Measurements from ENCODE around the gene PLXNA4.
"Not testable (repeated sequence)": the region's sequence is repeated elsewhere in the genome, so short reads cannot be mapped to it uniquely, and the experiment has no call there.

PLXNA4 gene

DNA sequence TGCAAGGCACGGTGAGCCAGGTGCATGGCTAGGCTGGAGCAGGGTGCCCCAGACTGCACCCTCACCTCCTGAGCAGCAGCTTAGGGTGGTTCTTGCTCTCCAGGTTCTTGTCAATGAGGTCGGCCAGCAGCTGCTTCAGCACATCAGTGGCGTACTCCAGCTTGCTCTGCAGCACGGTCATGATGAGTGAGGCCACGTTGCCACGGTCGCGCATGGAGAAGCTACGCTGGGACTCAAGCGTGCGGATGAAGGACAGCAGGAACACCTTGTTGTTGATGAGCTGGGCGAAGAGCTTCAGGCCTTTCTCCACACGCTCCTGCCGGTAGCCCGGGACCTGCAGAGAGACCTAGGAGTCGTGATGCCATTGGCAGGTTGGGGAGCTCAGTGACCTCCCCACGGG is 408.0 kb downstream of the PLXNA4 start:
- H3K4me3 ChIP-seq (ENCODE audit: low read depth, low read length) = no peak overlapping the region
- TF ChIP-seq, protein P1, sequence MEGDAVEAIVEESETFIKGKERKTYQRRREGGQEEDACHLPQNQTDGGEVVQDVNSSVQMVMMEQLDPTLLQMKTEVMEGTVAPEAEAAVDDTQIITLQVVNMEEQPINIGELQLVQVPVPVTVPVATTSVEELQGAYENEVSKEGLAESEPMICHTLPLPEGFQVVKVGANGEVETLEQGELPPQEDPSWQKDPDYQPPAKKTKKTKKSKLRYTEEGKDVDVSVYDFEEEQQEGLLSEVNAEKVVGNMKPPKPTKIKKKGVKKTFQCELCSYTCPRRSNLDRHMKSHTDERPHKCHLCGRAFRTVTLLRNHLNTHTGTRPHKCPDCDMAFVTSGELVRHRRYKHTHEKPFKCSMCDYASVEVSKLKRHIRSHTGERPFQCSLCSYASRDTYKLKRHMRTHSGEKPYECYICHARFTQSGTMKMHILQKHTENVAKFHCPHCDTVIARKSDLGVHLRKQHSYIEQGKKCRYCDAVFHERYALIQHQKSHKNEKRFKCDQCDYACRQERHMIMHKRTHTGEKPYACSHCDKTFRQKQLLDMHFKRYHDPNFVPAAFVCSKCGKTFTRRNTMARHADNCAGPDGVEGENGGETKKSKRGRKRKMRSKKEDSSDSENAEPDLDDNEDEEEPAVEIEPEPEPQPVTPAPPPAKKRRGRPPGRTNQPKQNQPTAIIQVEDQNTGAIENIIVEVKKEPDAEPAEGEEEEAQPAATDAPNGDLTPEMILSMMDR (IDR thresholded peaks at IDR 0.05; ENCODE audit: low read depth, low read length) = no peak

DNA sequence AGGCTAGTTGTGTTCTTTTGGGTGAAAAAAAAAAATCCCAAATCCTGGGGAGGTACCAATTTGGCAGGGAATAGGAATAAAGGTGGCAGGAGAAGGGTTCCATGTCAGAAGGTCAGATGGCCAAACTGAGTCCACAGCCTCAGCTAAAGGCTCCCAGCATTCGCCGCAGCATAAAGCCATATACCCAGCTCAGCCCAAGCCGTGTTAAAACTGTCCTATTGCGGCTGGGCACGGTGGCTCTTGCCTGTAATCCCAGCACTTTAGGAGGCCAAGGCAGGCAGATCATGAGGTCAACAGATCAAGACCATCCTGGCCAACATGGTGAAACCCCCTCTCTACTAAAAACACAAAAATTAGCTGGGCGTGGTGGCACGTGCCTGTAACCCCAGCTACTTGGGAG is 410.6 kb downstream of the PLXNA4 start:
- not testable (repeated sequence) for H3K4me3 ChIP-seq (ENCODE audit: low read depth, low read length)

DNA sequence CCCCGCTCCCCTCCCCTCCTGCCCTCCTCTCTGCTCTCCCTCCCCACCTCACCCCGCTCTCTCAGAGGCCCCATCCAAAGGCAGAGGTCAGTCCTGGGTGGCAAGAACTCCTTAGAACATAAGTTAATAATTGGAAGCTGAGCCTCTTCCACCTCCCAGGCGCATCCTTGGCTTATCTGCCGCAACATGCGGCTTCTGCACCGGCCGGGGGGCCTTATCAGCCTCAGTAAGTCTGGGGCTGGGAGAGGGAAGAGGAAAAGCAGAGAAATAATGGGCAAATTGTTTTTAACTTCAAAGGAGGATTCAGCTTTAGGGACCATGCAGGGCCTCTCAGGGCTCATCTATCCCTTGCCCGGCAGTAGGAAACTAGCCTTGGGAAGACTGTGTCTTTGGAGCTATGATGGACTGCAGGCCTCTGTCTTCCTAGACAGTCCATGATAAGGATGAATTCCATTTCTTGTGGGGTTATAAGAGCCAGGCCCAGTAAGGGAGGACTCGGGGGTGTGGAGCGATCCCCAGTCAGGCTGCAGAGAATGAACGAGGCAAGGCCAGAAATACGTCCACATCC is 411.6 kb downstream of the PLXNA4 start:
- H3K4me3 ChIP-seq (ENCODE audit: low read depth, low read length) = no peak overlapping the region
- TF ChIP-seq, protein P1 (IDR thresholded peaks at IDR 0.05; ENCODE audit: low read depth, low read length) = no peak

DNA sequence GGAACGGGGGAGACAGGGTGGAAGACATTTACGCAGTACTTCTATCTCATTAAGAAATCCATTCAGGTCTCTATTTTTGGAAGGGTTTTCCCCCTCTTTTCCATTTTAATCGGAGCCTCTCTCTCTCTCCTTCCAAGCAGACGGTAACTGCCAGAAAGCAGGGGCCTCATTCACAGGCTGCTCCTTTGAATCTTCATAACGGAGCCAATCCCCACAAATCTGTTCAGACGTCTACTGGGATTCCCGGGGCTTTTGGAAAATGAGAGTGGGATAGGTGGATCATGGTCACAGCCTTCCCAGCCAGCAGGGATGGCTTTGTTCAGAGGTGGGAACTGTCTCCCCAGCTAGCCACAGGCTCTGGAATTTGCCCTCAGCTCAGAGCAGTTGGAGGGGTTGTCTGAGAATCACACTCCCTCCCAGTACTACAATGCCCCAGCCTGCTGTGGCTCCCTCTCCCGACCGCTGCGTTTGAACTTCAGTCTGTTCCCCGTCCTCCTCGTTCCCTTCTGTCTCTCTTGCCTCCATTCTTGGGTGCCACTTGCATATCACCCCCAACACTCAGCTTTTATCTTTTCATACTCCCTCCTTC is 413.6 kb downstream of the PLXNA4 start:
- no peak overlapping the region for H3K4me3 ChIP-seq (ENCODE audit: low read depth, low read length)
- TF ChIP-seq, protein P1 (IDR thresholded peaks at IDR 0.05; ENCODE audit: low read depth, low read length) = no peak

DNA sequence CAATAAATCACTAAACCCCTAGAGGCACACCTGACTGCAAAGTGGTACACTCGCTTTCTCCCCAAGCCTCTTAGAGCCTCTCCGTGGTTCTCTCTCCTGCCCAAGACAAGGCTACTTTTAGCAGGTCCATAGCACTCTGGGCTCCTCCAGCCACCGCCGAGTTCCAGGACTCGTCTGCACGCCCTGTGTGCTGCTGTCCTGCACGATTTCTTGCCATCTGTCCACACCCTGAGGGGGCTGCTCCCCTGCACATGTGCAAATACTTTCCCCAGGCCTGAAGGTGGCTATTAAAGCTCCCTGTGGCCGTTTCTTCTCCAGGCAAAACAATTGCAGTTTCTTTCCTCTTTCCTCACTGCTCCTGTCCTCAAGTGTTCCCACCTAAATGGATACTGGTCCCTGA is 414.3 kb downstream of the PLXNA4 start:
- TF ChIP-seq, protein P1 (IDR thresholded peaks at IDR 0.05; ENCODE audit: low read depth, low read length) = no peak

DNA sequence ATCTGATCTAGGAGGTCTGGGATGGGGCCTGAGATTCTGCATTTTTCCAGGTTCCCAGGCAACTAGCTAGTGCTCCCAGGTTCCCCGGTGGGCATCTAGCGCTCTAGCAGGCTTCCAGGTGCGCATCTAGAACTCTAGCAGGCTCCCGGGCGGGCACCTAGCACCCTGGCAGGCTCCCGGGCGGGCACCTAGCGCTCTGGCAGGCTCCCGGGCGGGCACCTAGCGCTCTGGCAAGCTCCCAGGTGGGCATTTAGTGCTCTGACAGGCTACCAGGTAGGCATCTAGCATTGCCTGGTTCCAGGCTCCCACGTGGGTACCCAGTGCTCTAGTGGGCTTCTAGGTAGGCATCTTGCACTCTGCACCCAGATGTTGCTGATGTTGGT is 414.7 kb downstream of the PLXNA4 start:
- TF ChIP-seq, protein P1 (IDR thresholded peaks at IDR 0.05; ENCODE audit: low read depth, low read length) = no peak
- H3K4me3 ChIP-seq (ENCODE audit: low read depth, low read length) = no peak overlapping the region

More for the DNA sequence above, 414.3 kb downstream of the PLXNA4 start:
- H3K4me3 ChIP-seq (ENCODE audit: low read depth, low read length) = no peak overlapping the region

DNA sequence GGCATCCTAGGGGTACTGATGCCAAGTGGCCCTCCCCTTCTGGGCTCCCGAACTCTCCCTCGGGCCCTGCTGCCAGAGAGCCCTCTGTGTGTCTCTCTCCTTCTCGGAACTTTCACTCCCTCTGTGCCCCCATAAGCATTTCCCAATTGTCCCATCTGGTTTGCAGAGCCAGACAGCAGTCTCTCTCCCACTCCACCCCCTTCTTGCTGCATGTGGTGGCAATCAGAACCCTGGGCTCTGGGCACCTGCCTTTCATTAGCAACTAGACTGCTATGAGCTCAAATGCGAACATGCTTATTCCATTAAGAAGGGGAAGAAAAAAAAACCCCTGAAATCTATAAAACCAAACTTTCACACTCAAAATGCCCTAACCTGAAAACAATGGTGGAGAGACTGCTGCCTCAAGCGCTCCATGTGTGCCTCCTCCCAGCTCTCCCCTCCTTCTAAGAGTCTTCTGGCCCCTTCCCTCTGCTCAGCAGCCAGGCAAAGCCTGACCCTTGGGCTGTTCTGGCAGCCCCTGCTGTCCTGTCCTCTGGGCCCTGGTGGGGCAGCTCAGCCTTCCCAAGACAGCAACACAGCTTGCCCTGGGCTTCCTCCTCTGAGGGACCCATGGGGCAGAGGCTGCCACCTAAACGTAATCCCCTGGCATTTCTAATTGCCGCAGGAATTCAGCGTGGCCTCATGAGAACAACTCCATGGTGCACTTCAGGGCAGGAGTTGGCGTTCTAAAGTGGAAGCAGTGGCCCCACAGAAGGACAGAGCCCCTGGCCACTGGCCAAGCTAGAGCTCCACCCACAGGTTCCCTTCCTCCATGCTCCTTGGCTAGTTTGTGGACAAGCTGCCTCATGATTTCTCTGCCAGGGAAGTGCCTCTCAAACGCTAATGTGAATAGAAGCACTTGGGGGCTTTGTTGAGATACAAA is 415.4 kb downstream of the PLXNA4 start:
- TF ChIP-seq, protein P1 (IDR thresholded peaks at IDR 0.05; ENCODE audit: low read depth, low read length) = no peak

More for the DNA sequence above, 415.4 kb downstream of the PLXNA4 start:
- H3K4me3 ChIP-seq (ENCODE audit: low read depth, low read length) = no peak overlapping the region

Measured in WI38 (cell line).